AG04449 (cell line): ENCODE data around the gene GSG1L.

Experiments used
- CTCF ChIA-PET: fragments of 350-600 bp; formaldehyde crosslinking; extraction: SDS; loops from one replicate; lab custom pipeline; 2021; ENCODE audit warnings: antibody characterized with exemption; lab: Yijun Ruan, JAX
- POLR2A ChIA-PET: fragments of 400-600, 350-600 bp; formaldehyde crosslinking; extraction: SDS; loops from one replicate; lab custom pipeline; 2020; ENCODE audit warnings: antibody characterized with exemption, inconsistent platforms; lab: Yijun Ruan, JAX
- DNase-seq: peaks from one replicate; pipeline ENCODE4 v3.0.0-alpha.2; 2010; ENCODE audit warnings: low read depth, low spot score
- H3K4me3 ChIP-seq: 2 replicates; pipeline ENCODE4 v1.5.1; 2011; ENCODE audit warnings: low read depth, mild to moderate bottlenecking, control low read depth, low read length
- TF ChIP-seq, protein P1 (sequence below): IDR thresholded peaks from one replicate; pipeline ENCODE4 v1.5.1; 2011; ENCODE audit warnings: mild to moderate bottlenecking, moderate library complexity, low read length, control low read depth, inconsistent platforms; ENCODE audit not compliant: insufficient read depth; ENCODE audit errors: missing control alignments

Gene GSG1L

DNA sequence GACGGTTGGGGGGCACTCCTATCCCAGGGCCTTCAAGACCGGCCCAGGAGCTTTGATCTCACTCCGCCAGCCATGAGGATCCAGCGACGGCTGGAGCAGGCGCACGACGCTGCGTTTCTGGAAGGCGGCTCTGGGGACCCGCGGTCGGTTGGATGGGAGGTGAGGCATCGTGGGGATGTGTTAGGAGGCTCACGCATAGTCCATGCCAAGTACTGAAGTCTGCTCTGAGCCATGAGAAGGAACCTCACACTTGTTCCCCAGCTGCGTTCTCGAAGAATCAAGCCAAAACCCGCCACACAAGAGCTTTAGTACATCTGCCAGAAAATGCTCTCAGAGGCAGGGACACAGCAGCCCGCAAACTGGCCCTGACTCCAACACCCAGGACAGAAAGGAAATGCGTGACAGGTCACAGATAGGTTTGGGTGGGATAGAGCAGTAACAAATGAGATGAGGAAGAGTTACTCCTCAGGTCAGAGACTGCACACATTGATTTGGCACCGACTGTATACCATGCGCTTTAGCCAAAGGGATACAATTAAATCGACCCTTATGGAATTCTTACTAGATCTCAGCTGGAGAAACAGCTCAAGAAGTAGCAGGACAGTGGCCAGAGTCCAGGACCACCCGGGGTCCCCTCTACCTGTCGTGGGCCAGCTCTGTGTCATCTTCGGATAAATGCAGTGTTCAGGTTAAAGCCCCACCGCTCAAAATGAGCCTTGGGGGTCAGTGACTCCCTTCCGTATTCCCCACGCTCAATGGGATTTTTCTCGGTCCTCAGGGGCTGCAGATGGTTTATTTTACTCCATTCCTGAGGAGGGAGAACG, 6.7 kb upstream of the GSG1L start:
- no peak for DNase-seq
- POLR2A ChIA-PET = no interaction called here
- no peak overlapping the region for H3K4me3 ChIP-seq
- TF ChIP-seq, protein P1, sequence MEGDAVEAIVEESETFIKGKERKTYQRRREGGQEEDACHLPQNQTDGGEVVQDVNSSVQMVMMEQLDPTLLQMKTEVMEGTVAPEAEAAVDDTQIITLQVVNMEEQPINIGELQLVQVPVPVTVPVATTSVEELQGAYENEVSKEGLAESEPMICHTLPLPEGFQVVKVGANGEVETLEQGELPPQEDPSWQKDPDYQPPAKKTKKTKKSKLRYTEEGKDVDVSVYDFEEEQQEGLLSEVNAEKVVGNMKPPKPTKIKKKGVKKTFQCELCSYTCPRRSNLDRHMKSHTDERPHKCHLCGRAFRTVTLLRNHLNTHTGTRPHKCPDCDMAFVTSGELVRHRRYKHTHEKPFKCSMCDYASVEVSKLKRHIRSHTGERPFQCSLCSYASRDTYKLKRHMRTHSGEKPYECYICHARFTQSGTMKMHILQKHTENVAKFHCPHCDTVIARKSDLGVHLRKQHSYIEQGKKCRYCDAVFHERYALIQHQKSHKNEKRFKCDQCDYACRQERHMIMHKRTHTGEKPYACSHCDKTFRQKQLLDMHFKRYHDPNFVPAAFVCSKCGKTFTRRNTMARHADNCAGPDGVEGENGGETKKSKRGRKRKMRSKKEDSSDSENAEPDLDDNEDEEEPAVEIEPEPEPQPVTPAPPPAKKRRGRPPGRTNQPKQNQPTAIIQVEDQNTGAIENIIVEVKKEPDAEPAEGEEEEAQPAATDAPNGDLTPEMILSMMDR = no peak
- CTCF ChIA-PET = interaction anchor here (0.6 to 5.1 kb wide), 38 partner anchors 9 to 574 kb away, joined by 3 to 75 read pairs (median 5); no protein-coding TSS in a partner anchor

DNA sequence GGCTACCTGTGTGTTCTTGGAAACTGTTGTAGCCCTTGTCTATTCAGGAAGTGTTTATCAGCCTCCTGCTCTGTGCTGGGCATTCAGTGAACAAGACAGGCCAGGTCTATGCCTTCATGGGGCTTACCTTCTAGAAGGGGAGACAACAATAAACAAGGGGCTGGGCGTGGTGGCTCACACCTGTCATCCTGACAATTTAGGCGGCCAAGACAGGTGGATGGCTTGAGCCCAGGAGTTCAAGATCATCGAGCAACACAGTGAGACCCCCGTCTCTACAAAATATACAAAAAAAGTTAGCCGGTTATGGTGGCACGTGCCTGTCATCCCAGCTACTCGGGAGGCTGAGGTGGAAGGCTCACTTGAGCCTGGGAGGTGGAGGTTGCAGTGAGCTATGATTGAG, 5.5 kb upstream of the GSG1L start:
- H3K4me3 ChIP-seq = no peak overlapping the region
- TF ChIP-seq, protein P1 = no peak
- CTCF ChIA-PET = interaction anchor here (0.6 to 3.0 kb wide), 7 partner anchors 8 to 433 kb away, joined by 3 to 39 read pairs (median 4); no protein-coding TSS in a partner anchor
- DNase-seq = no peak
- POLR2A ChIA-PET = no interaction called here

DNA sequence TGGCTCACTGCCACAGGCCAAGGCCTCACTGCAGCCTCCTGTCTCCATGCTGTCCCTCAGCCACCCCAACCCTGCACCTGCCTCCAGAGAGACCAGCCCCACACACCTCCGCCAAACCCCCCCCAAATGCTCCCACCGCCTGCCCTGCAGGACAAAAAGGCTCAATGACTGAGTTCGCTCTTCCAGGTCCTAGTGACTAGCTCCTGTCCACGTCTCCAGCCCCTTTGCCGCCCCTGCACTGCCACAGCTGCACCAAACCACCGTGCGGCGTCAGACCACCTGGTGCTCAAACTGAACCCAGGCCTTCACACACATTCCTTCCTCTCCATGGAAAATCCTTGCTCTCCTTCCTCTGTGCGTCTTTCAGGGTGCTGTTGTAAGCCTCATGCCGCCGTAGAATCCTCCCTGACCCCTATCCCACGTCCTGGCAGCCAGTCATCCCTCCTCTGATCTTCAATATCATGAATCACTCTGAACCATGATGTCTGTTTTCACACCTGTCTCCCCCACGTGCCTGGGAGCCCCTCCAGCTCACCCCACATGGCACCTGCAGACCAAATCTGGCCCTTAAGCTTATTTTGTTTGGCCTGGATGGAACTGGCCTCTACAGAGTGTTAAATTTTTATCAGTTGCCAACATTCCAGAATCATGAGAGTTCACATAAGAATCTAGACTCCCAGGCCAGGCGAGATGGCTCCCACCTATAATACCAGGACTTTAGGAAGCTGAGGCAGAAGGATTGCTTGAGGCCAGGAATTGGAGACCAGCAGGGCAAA, 4.3 kb upstream of the GSG1L start:
- DNase-seq = peak; percentile 24
- TF ChIP-seq, protein P1 = no peak
- POLR2A ChIA-PET = no interaction called here
- no peak overlapping the region for H3K4me3 ChIP-seq
- CTCF ChIA-PET = interaction anchor here (1.2 to 2.0 kb wide), 6 partner anchors 95 to 431 kb away, joined by 4 to 8 read pairs (median 6); no protein-coding TSS in a partner anchor

DNA sequence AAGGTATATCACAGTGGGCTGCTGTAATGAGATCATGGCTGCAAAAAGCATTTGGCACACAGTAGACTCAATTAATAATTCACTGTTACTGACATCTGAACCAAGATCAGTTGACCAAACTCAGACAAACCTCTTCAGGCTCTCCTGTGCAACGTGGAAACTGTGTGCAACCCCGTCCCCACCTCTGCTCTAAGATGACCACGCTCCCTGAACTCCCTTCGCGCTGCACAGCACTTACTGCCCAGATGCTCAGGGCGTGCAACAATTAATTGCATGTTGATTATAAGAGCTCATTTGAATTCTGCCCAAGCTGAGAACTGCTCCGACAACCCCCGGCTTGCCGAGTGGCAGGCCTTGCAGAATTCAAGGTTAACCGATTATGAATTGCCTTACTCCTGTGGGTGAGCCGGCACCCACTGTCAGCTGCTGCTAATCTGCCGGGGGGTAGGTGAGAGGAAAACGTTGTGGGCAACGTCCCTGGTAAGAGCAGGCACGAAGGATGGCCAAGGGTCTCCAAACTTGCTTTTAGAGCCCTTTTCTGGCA, 1.3 kb upstream of the GSG1L start:
- no peak overlapping the region for H3K4me3 ChIP-seq
- ChIA-PET CTCF (interaction anchor here (1.0 kb wide), 1 partner anchor 92 kb away, joined by 5 read pairs; no protein-coding TSS in a partner anchor), POLR2A (no interaction called here)
- TF ChIP-seq, protein P1 = no peak
- no peak for DNase-seq

DNA sequence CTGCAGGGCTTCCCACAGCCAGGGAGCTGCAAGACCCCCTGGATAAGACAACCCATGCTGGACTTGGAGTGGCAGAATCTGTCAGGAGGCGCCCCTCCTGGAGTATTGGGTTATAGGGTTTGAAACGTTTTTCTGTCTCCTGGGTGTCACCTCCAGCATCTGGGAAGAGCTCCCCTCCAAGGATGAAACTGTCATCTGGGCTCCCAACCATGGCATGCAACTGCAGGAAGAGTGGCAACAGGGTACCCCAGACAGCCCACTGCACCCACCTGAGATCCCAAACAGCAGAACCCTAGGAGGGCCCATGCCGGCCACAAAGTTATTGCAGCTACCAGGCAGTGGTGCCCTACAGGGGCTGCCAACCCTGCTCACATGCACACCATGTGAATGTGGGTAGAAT, 636 bp upstream of the GSG1L start:
- ChIA-PET POLR2A (no interaction called here), CTCF (interaction anchor here (1.0 kb wide), 1 partner anchor 92 kb away, joined by 5 read pairs; no protein-coding TSS in a partner anchor)
- no peak for DNase-seq

More for the DNA sequence above, 636 bp upstream of the GSG1L start:
- H3K4me3 ChIP-seq = no peak overlapping the region
- TF ChIP-seq, protein P1 = no peak
